Glutamatergic neuron (in vitro differentiated cells): ENCODE data around the gene ZMYND11. TPM values are rescaled to one million over a fixed set of nuclear protein-coding genes. Genes with fewer than 3 reads are reported as not detected.
A peak's percentile ranks its signal among the peaks of the same experiment; 100 is the strongest.

Experiments used
- DNase-seq: peaks from one replicate; pipeline ENCODE4 v3.0.0; 2022
- H3K27ac Mint-ChIP-seq: one replicate; pipeline ENCODE4 v1.8.0; 2020; ENCODE audit warnings: mild to moderate bottlenecking, mixed read lengths, inconsistent platforms; ENCODE audit not compliant: unreplicated experiment
- H3K27me3 Mint-ChIP-seq: one replicate; pipeline ENCODE4 v1.8.0; 2020; ENCODE audit warnings: mild to moderate bottlenecking, moderate library complexity, mixed read lengths, inconsistent platforms; ENCODE audit not compliant: unreplicated experiment
- H3K36me3 Mint-ChIP-seq: one replicate; pipeline ENCODE4 v1.8.0; 2020; ENCODE audit warnings: mild to moderate bottlenecking, mixed read lengths, inconsistent platforms; ENCODE audit not compliant: unreplicated experiment
- H3K4me1 Mint-ChIP-seq: one replicate; pipeline ENCODE4 v1.8.0; 2020; ENCODE audit warnings: mild to moderate bottlenecking, low read depth, mixed read lengths, inconsistent platforms; ENCODE audit not compliant: unreplicated experiment
- H3K4me3 Mint-ChIP-seq: one replicate; pipeline ENCODE4 v1.8.0; 2020; ENCODE audit warnings: mild to moderate bottlenecking, mixed read lengths, inconsistent platforms; ENCODE audit not compliant: unreplicated experiment
- H3K9me3 Mint-ChIP-seq: one replicate; pipeline ENCODE4 v1.8.0; 2020; ENCODE audit warnings: mild to moderate bottlenecking, moderate library complexity, mixed read lengths, inconsistent platforms; ENCODE audit not compliant: unreplicated experiment
- CTCF ChIP-seq: fragments of 200-600 bp; sonication (generic); IDR thresholded peaks from one replicate; pipeline ENCODE4 v1.5.0; 2021; ENCODE audit not compliant: partially characterized antibody, unreplicated experiment
- long read RNA-seq: library from polyadenylated mRNA; unstranded; transcript quantifications from one replicate; pipeline ENCODE4 v2.0.0, GENCODE V29; 2020; ENCODE audit not compliant: unreplicated experiment
- total RNA-seq: library from RNA; stranded (reverse); fragmentation: NEBNext Ultra II Directional; extraction: Animal tissue kit (Norgen Biotek cat#: 25700); gene quantifications from one replicate; pipeline ENCODE4 v1.2.1, GENCODE V29; 2021; ENCODE audit not compliant: unreplicated experiment

The ZMYND11 gene
- 26.6 TPM for total RNA-seq
- long read RNA-seq, partial matches to known transcripts = 0 of 2 reads
- long read RNA-seq, other reads (novel, unspliced or antisense) = 1 of 2 reads

GRCh38 chr10:135132-135600 is at the start of gene ZMYND11:
TSS of gene ZMYND11 (plus strand) at chr10:135455. CDS start at chr10:180013, 44,558 bp downstream.
- TF ChIP-seq CTCF = no peak
- no peaks in the 10 kb centered on the region for H3K36me3 Mint-ChIP-seq
- peak; percentile 71 for DNase-seq
- peak within 1 kb of the TSS; percentile 89 for H3K27ac Mint-ChIP-seq
- H3K4me3 Mint-ChIP-seq = peak within 1 kb of the TSS; percentile 88
- H3K4me1 Mint-ChIP-seq = peaks cover 2% of the 10 kb centered on the region
- H3K27me3 Mint-ChIP-seq = peaks cover 8% of the 10 kb centered on the region
- H3K9me3 Mint-ChIP-seq = peaks cover 10% of the 10 kb centered on the region

DNA sequence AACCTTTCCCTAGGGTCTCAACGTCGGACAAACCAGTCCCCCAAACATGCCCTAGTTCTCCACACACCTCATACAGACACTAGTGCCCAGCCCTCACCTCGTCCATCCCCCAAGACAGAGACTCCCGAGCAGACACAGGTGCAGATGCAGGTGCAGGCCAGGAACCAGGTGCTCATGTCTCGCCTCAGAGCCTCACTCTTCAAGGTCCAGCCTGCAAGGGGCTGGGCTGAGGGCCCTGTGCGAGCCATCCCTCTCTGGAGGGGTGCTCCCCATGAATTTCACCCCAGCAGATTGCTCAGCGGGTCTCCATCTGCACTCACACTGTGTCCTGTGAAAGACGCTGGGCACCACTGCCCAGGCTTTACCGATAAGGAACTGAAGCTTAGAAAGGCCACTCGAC is 49.2 kb upstream of the ZMYND11 start:
- H3K4me1 Mint-ChIP-seq = no peaks in the 10 kb centered on the region
- H3K4me3 Mint-ChIP-seq = no peak overlapping the region
- TF ChIP-seq CTCF = no peak
- H3K36me3 Mint-ChIP-seq = no peaks in the 10 kb centered on the region
- no peak for DNase-seq
- peaks cover 13% of the 10 kb centered on the region for H3K9me3 Mint-ChIP-seq
- H3K27ac Mint-ChIP-seq = no peak overlapping the region
- peaks cover 11% of the 10 kb centered on the region for H3K27me3 Mint-ChIP-seq

DNA sequence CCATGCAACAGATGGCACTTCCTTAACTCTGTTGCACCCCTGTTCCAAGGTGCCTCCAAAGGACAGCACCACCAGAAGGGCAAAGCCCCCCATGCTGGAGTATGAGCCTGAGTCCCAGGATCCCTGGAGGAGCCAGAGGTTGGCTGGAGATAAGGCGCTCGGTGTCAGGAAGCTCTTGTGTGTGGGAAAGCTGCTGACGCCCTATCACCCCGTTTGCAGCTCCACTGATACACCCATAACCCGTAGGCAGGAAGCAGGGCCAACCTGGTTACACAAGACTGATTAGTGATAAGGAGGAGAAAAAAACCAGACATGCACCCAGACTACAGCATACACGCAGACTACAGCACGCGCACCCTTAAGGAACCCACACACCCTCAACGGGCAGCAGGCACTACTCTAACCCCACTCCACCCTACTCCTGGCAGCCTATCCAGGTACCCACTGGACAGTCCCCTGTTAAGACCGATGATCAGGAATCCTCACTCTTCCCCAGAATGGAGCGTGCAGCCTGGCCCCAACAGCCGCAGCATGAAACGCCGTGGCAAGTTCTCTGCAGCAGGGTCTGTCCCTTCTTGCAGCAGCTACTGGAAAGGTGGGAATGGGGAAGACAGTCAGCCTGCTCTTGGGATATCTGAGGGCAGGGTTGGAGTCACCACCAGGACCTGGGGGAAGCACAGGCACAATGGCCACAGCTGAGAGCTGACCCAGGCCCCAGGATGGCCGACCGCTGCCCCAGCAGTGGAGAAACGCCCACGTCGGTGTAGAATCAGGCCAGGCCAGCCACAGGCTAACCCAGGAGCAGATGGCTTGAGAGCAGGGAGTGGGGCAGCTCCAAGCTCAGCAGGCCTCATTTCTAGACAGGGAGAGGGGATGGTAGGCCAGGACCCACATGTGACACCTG is 47.8 kb upstream of the ZMYND11 start:
- no peak for TF ChIP-seq CTCF
- peaks cover 8% of the 10 kb centered on the region for H3K9me3 Mint-ChIP-seq
- H3K27ac Mint-ChIP-seq = no peak overlapping the region
- no peaks in the 10 kb centered on the region for H3K4me1 Mint-ChIP-seq
- H3K27me3 Mint-ChIP-seq = peaks cover 9% of the 10 kb centered on the region
- H3K36me3 Mint-ChIP-seq = no peaks in the 10 kb centered on the region
- no peak for DNase-seq
- H3K4me3 Mint-ChIP-seq = no peak overlapping the region

- H3K36me3 Mint-ChIP-seq = no peaks in the 10 kb centered on the region
- no peaks in the 10 kb centered on the region for H3K4me1 Mint-ChIP-seq
- peaks cover 9% of the 10 kb centered on the region for H3K27me3 Mint-ChIP-seq
- peaks cover 8% of the 10 kb centered on the region for H3K9me3 Mint-ChIP-seq
- no peak for TF ChIP-seq CTCF
- no peak overlapping the region for H3K4me3 Mint-ChIP-seq
- no peak for DNase-seq
- no peak overlapping the region for H3K27ac Mint-ChIP-seq
Observed at GRCh38 chr10:88253-88652, 47.0 kb upstream of the ZMYND11 start.

DNA sequence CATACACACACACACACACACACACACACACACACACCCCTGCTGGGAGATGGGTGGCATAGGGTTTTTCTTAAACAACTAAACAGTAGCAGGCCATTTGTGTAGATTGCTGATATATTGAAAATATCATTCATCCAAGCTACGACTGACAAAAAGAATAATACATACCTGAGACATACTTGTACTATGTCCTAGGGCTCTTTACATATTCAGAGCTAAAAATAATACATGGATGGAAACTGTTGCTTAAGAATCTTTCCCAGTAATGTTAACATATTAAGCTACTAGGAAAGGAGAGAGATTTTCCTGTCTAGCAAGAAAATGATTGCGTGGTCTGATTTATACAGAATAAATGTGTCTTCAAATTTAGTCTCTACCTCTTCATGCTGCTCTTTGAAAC is 46.0 kb upstream of the ZMYND11 start:
- no peaks in the 10 kb centered on the region for H3K36me3 Mint-ChIP-seq
- no peak for TF ChIP-seq CTCF
- H3K27ac Mint-ChIP-seq = no peak overlapping the region
- peaks cover 8% of the 10 kb centered on the region for H3K9me3 Mint-ChIP-seq
- no peak for DNase-seq
- peaks cover 7% of the 10 kb centered on the region for H3K27me3 Mint-ChIP-seq
- H3K4me3 Mint-ChIP-seq = no peak overlapping the region
- no peaks in the 10 kb centered on the region for H3K4me1 Mint-ChIP-seq
